HEK293T (cell line): ENCODE results near the gene SLC9A9.

ENCODE experiments used
- CTCF ChIA-PET: fragments of 350-600 bp; formaldehyde crosslinking; extraction: SDS; loops from one replicate; lab custom pipeline; 2021; ENCODE audit warnings: antibody characterized with exemption, inconsistent platforms; lab: Yijun Ruan, JAX
- POLR2A ChIA-PET: fragments of 350-600 bp; formaldehyde crosslinking; extraction: SDS; loops from one replicate; lab custom pipeline; 2020; ENCODE audit warnings: antibody characterized with exemption, inconsistent platforms; lab: Yijun Ruan, JAX
- DNase-seq: peaks from one replicate; pipeline ENCODE4 v3.0.0; 2012; ENCODE audit warnings: mixed read lengths; ENCODE audit errors: extremely low spot score
- ARNT ChIP-seq: fragments of 450-650 bp; IDR thresholded peaks from 2 replicates; pipeline ENCODE4 v1.6.1; 2017; ENCODE audit warnings: mild to moderate bottlenecking
- BHLHE40 ChIP-seq: fragments of 450-650 bp; IDR thresholded peaks from 2 replicates; pipeline ENCODE4 v1.6.1; 2016; ENCODE audit warnings: mild to moderate bottlenecking, moderate library complexity, borderline replicate concordance
- CTBP1 ChIP-seq: fragments of 450-650 bp; IDR thresholded peaks from 2 replicates; pipeline ENCODE4 v1.6.1; 2016; ENCODE audit warnings: borderline replicate concordance
- ELF4 ChIP-seq: fragments of 450-650 bp; IDR thresholded peaks from 2 replicates; pipeline ENCODE4 v1.6.1; 2017; ENCODE audit warnings: antibody characterized with exemption
- FOXA1 ChIP-seq: fragments of 450-650 bp; IDR thresholded peaks from 2 replicates; pipeline ENCODE4 v1.6.1; 2016; ENCODE audit warnings: mild to moderate bottlenecking
- FOXK2 ChIP-seq: fragments of 450-650 bp; IDR thresholded peaks from 2 replicates; pipeline ENCODE4 v1.6.1; 2016; ENCODE audit warnings: mild to moderate bottlenecking
- FOXM1 ChIP-seq: fragments of 450-650 bp; IDR thresholded peaks from 2 replicates; pipeline ENCODE4 v1.6.1; 2017; ENCODE audit warnings: mild to moderate bottlenecking, borderline replicate concordance
- HDGF ChIP-seq: fragments of 450-650 bp; IDR thresholded peaks from 2 replicates; pipeline ENCODE4 v1.6.1; 2017; ENCODE audit warnings: antibody characterized with exemption, borderline replicate concordance
- L3MBTL2 ChIP-seq: fragments of 450-650 bp; conservative IDR thresholded peaks from 2 replicates; pipeline ENCODE4 v1.6.1; 2016; ENCODE audit warnings: mild to moderate bottlenecking
- LEF1 ChIP-seq: fragments of 450-650 bp; IDR thresholded peaks from 2 replicates; pipeline ENCODE4 v1.6.1; 2017; ENCODE audit warnings: mild to moderate bottlenecking, borderline replicate concordance
- NFRKB ChIP-seq: fragments of 450-650 bp; IDR thresholded peaks from 2 replicates; pipeline ENCODE4 v1.6.1; 2016; ENCODE audit warnings: mild to moderate bottlenecking, moderate library complexity
- PKNOX1 ChIP-seq: fragments of 450-650 bp; IDR thresholded peaks from 2 replicates; pipeline ENCODE4 v1.6.1; 2016
- SP1 ChIP-seq: fragments of 450-650 bp; IDR thresholded peaks from 2 replicates; pipeline ENCODE4 v1.6.1; 2017
- SUZ12 ChIP-seq: fragments of 450-650 bp; IDR thresholded peaks from 2 replicates; pipeline ENCODE4 v1.6.1; 2016; ENCODE audit warnings: mild to moderate bottlenecking
- TARDBP ChIP-seq: fragments of 450-650 bp; IDR thresholded peaks from 2 replicates; pipeline ENCODE4 v1.6.1; 2016
- ZNF384 ChIP-seq: fragments of 450-650 bp; IDR thresholded peaks from 2 replicates; pipeline ENCODE4 v1.6.1; 2016

Gene SLC9A9

GRCh38 chr3:143413372-143413771 lies 434.9 kb downstream of the SLC9A9 start:
- TF ChIP-seq L3MBTL2 (no peak), LEF1 (no peak), ELF4 (no peak), HDGF (no peak), NFRKB (no peak), TARDBP (no peak), CTBP1 (no peak), SP1 (no peak), BHLHE40 (no peak), ARNT (no peak), FOXK2 (no peak), FOXM1 (no peak), ZNF384 (no peak), PKNOX1 (no peak), FOXA1 (no peak), SUZ12 (no peak)
- DNase-seq: no peak
- ChIA-PET POLR2A (no interaction called here), CTCF (no interaction called here)

GRCh38 chr3:143412084-143412483 lies 436.2 kb downstream of the SLC9A9 start:
- DNase-seq: no peak
- no peak for TF ChIP-seq ZNF384
- no peak for TF ChIP-seq CTBP1
- no peak for TF ChIP-seq FOXA1
- no peak for TF ChIP-seq L3MBTL2
- no peak for TF ChIP-seq TARDBP
- TF ChIP-seq SP1: no peak
- POLR2A ChIA-PET: no interaction called here
- CTCF ChIA-PET: no interaction called here

- POLR2A ChIA-PET: no interaction called here
- DNase-seq: no peak
- TF ChIP-seq ARNT (no peak), LEF1 (no peak), ZNF384 (no peak), HDGF (no peak), TARDBP (no peak), FOXM1 (no peak), L3MBTL2 (no peak), SUZ12 (no peak), PKNOX1 (no peak), ELF4 (no peak), SP1 (no peak), FOXA1 (no peak), BHLHE40 (no peak), FOXK2 (no peak), CTBP1 (no peak)
- CTCF ChIA-PET: no interaction called here
Measured at GRCh38 chr3:143410259-143410658, 438.0 kb downstream of the SLC9A9 start.

- no peak for TF ChIP-seq PKNOX1
- POLR2A ChIA-PET: no interaction called here
- CTCF ChIA-PET: no interaction called here
- DNase-seq: no peak
Measured at GRCh38 chr3:143408771-143409170, 439.5 kb downstream of the SLC9A9 start.

GRCh38 chr3:143402602-143403001 lies 445.7 kb downstream of the SLC9A9 start:
- TF ChIP-seq CTBP1 (no peak), SUZ12 (no peak), NFRKB (no peak), FOXK2 (no peak), HDGF (no peak), SP1 (no peak), PKNOX1 (no peak)
- no peak for DNase-seq
- ChIA-PET POLR2A (no interaction called here), CTCF (no interaction called here)

GRCh38 chr3:143396790-143397189 lies 451.5 kb downstream of the SLC9A9 start:
- TF ChIP-seq CTBP1: no peak
- TF ChIP-seq SUZ12: no peak
- ChIA-PET CTCF (no interaction called here), POLR2A (no interaction called here)
- DNase-seq: no peak

- TF ChIP-seq TARDBP (no peak), SUZ12 (no peak), PKNOX1 (no peak), BHLHE40 (no peak), FOXA1 (no peak), ELF4 (no peak), FOXM1 (no peak), CTBP1 (no peak), L3MBTL2 (no peak), FOXK2 (no peak), NFRKB (no peak), HDGF (no peak), ZNF384 (no peak), SP1 (no peak), ARNT (no peak), LEF1 (no peak)
- POLR2A ChIA-PET: no interaction called here
- no peak for DNase-seq
- CTCF ChIA-PET: no interaction called here
Measured at GRCh38 chr3:143389388-143389787, 458.9 kb downstream of the SLC9A9 start.
